ENCODE results near the gene HSPA1A. TPM values are rescaled to one million over a fixed set of nuclear protein-coding genes. Genes with fewer than 3 reads are reported as not detected.

Gene HSPA1A
- total RNA-seq, 1 experiment from 2014 or later: 57.2 TPM

DNA sequence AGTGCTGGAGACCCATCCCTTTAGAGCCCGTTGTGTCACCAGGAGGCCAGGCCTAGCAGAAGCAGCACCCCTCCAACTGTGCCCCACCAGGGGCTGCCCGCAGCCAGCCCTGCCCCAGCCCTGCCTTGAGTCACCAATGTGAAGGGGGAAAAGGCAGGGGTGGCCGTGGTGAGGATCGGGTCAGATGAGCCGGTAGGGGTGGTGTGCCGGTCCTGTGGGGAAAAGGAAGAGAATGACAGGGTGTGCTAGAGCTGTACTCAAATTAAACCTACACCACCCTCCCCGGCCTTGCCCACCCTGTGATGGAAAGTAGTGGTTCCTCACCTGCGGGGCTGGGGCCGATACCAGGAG lies 49.8 kb upstream of the HSPA1A start:
- H3K4me3 Mint-ChIP-seq: peak overlapping the region; percentile 73
- peaks cover 15% of the 10 kb centered on the region for H3K36me3 Mint-ChIP-seq
- H3K27ac Mint-ChIP-seq: no peak overlapping the region
- no peaks in the 10 kb centered on the region; the same call in 1 of the 2 replicates for H3K27me3 Mint-ChIP-seq (ENCODE audit: low read depth)
- POLR2A ChIA-PET: interaction anchor here (0.9 to 1.5 kb wide), 3 partner anchors 29 to 73 kb away, joined by 3 to 8 read pairs (median 6); partner anchors contain the start of genes CLIC1 and HSPA1B
- DNase-seq (ENCODE audit: low spot score): no peak
- CTCF ChIA-PET: interaction anchor here (1.0 to 1.8 kb wide), 14 partner anchors 13 to 322 kb away, joined by 3 to 20 read pairs (median 4); partner anchors contain the start of genes DDAH2, LSM2, LY6G5C and NEU1
- peaks cover 23% of the 10 kb centered on the region for H3K4me1 Mint-ChIP-seq
- TF ChIP-seq, protein P1, sequence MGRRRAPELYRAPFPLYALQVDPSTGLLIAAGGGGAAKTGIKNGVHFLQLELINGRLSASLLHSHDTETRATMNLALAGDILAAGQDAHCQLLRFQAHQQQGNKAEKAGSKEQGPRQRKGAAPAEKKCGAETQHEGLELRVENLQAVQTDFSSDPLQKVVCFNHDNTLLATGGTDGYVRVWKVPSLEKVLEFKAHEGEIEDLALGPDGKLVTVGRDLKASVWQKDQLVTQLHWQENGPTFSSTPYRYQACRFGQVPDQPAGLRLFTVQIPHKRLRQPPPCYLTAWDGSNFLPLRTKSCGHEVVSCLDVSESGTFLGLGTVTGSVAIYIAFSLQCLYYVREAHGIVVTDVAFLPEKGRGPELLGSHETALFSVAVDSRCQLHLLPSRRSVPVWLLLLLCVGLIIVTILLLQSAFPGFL (CRISPR knock-in tag; IDR thresholded peaks at IDR 0.05; ENCODE audit: borderline replicate concordance): no peak
- TF ChIP-seq NFATC4 (CRISPR knock-in tag; IDR thresholded peaks at IDR 0.05) (no peak), ETV6 (CRISPR knock-in tag; IDR thresholded peaks at IDR 0.05) (no peak), NR3C1 (CRISPR knock-in tag; conservative IDR thresholded peaks at IDR 0.05; ENCODE audit: low read depth) (no peak), RELA (CRISPR knock-in tag; IDR thresholded peaks at IDR 0.05; ENCODE audit: borderline replicate concordance) (no peak), ATF1 (CRISPR knock-in tag; IDR thresholded peaks at IDR 0.05) (no peak), FOXP1 (CRISPR knock-in tag; IDR thresholded peaks at IDR 0.05; ENCODE audit: borderline replicate concordance) (no peak), ZNF121 (CRISPR knock-in tag; IDR thresholded peaks at IDR 0.05) (no peak), NFYB (CRISPR knock-in tag; conservative IDR thresholded peaks at IDR 0.05; ENCODE audit: low read depth) (no peak), MXD4 (CRISPR knock-in tag; IDR thresholded peaks at IDR 0.05; ENCODE audit: borderline replicate concordance) (no peak), CREB1 (CRISPR knock-in tag; IDR thresholded peaks at IDR 0.05) (no peak), FOXK1 (CRISPR knock-in tag; IDR thresholded peaks at IDR 0.05) (no peak)
- TF ChIP-seq, protein P2, sequence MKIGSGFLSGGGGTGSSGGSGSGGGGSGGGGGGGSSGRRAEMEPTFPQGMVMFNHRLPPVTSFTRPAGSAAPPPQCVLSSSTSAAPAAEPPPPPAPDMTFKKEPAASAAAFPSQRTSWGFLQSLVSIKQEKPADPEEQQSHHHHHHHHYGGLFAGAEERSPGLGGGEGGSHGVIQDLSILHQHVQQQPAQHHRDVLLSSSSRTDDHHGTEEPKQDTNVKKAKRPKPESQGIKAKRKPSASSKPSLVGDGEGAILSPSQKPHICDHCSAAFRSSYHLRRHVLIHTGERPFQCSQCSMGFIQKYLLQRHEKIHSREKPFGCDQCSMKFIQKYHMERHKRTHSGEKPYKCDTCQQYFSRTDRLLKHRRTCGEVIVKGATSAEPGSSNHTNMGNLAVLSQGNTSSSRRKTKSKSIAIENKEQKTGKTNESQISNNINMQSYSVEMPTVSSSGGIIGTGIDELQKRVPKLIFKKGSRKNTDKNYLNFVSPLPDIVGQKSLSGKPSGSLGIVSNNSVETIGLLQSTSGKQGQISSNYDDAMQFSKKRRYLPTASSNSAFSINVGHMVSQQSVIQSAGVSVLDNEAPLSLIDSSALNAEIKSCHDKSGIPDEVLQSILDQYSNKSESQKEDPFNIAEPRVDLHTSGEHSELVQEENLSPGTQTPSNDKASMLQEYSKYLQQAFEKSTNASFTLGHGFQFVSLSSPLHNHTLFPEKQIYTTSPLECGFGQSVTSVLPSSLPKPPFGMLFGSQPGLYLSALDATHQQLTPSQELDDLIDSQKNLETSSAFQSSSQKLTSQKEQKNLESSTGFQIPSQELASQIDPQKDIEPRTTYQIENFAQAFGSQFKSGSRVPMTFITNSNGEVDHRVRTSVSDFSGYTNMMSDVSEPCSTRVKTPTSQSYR (CRISPR knock-in tag; IDR thresholded peaks at IDR 0.05): no peak
- TF ChIP-seq, protein P3, sequence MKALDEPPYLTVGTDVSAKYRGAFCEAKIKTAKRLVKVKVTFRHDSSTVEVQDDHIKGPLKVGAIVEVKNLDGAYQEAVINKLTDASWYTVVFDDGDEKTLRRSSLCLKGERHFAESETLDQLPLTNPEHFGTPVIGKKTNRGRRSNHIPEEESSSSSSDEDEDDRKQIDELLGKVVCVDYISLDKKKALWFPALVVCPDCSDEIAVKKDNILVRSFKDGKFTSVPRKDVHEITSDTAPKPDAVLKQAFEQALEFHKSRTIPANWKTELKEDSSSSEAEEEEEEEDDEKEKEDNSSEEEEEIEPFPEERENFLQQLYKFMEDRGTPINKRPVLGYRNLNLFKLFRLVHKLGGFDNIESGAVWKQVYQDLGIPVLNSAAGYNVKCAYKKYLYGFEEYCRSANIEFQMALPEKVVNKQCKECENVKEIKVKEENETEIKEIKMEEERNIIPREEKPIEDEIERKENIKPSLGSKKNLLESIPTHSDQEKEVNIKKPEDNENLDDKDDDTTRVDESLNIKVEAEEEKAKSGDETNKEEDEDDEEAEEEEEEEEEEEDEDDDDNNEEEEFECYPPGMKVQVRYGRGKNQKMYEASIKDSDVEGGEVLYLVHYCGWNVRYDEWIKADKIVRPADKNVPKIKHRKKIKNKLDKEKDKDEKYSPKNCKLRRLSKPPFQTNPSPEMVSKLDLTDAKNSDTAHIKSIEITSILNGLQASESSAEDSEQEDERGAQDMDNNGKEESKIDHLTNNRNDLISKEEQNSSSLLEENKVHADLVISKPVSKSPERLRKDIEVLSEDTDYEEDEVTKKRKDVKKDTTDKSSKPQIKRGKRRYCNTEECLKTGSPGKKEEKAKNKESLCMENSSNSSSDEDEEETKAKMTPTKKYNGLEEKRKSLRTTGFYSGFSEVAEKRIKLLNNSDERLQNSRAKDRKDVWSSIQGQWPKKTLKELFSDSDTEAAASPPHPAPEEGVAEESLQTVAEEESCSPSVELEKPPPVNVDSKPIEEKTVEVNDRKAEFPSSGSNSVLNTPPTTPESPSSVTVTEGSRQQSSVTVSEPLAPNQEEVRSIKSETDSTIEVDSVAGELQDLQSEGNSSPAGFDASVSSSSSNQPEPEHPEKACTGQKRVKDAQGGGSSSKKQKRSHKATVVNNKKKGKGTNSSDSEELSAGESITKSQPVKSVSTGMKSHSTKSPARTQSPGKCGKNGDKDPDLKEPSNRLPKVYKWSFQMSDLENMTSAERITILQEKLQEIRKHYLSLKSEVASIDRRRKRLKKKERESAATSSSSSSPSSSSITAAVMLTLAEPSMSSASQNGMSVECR (CRISPR knock-in tag; IDR thresholded peaks at IDR 0.05; ENCODE audit: borderline replicate concordance): no peak
- TF ChIP-seq, protein P4, sequence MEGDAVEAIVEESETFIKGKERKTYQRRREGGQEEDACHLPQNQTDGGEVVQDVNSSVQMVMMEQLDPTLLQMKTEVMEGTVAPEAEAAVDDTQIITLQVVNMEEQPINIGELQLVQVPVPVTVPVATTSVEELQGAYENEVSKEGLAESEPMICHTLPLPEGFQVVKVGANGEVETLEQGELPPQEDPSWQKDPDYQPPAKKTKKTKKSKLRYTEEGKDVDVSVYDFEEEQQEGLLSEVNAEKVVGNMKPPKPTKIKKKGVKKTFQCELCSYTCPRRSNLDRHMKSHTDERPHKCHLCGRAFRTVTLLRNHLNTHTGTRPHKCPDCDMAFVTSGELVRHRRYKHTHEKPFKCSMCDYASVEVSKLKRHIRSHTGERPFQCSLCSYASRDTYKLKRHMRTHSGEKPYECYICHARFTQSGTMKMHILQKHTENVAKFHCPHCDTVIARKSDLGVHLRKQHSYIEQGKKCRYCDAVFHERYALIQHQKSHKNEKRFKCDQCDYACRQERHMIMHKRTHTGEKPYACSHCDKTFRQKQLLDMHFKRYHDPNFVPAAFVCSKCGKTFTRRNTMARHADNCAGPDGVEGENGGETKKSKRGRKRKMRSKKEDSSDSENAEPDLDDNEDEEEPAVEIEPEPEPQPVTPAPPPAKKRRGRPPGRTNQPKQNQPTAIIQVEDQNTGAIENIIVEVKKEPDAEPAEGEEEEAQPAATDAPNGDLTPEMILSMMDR (IDR thresholded peaks at IDR 0.05): no peak
- TF ChIP-seq, protein P5, sequence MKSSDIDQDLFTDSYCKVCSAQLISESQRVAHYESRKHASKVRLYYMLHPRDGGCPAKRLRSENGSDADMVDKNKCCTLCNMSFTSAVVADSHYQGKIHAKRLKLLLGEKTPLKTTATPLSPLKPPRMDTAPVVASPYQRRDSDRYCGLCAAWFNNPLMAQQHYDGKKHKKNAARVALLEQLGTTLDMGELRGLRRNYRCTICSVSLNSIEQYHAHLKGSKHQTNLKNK (CRISPR knock-in tag; IDR thresholded peaks at IDR 0.05): no peak
- no peaks in the 10 kb centered on the region for H3K9me3 Mint-ChIP-seq
- ATAC-seq: no peak

Data from WTC11 (cell line).